Kasumi-1 (cell line): ENCODE measurements around the gene KLLN.
"Not testable (repeated sequence)": the region's sequence is repeated elsewhere in the genome, so short reads cannot be mapped to it uniquely, and the experiment has no call there.

Experiments
- DNase-seq, 2 experiments: peaks; one replicate each; lab custom pipeline; 2025; lab: John Stamatoyannopoulos, UW

KLLN gene, protein sequence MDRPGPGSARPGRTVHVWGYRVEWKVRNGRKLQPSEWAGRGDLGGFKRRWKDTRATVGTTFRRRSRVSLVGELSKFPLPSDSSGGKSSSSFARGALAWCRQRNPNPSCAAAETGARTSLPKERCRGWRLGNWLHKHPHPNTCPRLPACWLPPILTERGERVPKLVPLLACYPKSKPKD

GRCh38 chr10:87863053-87863943 lies at the start of gene KLLN, which contains the start of gene PTEN:
TSS of gene KLLN (minus strand) at chr10:87863533. CDS start at chr10:87862487, 1,046 bp downstream.
TSS of gene PTEN (plus strand) at chr10:87863625. CDS start at chr10:87864470, 845 bp downstream.
- peak; percentile 97 to 99 for DNase-seq

GRCh38 chr10:87903396-87903795 lies 40.1 kb upstream of the KLLN start:
- DNase-seq = not testable (repeated sequence)

- DNase-seq = not testable (repeated sequence)
Observed at GRCh38 chr10:87897957-87898356, 34.6 kb upstream of the KLLN start.

GRCh38 chr10:87896216-87896615 lies 32.9 kb upstream of the KLLN start:
- DNase-seq = no peak

DNA sequence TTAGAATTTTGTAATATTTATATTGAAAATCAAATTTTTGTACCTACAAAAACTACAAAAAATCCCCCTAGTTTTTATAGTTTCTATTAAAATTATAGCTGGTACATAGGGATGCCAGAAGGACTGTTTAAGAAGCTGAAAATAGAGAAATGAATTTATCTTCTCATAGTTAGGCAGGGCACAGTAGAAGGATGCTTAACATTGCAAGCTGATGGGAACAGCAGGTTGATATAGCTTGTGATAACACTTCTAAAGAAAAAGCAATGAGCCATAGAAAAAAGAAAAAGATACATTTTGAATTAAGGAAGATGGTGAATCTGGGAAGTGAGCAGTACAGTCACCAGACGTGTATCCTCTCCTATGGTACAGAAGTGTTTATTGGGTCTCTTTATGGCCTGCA lies 32.1 kb upstream of the KLLN start:
- no peak for DNase-seq

- no peak for DNase-seq
Observed at GRCh38 chr10:87887548-87888289, 24.4 kb upstream of the KLLN start.

DNA sequence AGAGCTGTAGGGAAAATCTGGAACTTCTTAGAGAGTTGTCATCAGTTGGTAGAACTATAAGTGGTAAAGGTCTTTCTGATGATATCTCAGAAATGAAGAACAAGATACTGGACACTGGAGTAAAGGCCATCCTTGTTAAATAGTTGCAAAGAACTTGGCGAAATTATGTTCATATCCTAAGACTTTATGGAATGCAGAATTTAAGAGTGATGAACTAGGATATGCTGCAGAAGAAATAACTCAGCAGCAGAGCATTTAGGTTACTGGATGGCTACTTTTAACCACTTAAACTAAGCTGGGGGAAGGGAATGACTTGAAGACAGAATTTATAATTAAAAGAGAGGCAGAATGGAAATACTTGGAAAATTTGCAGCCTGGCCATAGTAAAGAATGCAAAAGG lies 23.8 kb upstream of the KLLN start:
- DNase-seq = no peak

- DNase-seq = no peak
Observed at GRCh38 chr10:87886635-87887034, 23.3 kb upstream of the KLLN start.

DNA sequence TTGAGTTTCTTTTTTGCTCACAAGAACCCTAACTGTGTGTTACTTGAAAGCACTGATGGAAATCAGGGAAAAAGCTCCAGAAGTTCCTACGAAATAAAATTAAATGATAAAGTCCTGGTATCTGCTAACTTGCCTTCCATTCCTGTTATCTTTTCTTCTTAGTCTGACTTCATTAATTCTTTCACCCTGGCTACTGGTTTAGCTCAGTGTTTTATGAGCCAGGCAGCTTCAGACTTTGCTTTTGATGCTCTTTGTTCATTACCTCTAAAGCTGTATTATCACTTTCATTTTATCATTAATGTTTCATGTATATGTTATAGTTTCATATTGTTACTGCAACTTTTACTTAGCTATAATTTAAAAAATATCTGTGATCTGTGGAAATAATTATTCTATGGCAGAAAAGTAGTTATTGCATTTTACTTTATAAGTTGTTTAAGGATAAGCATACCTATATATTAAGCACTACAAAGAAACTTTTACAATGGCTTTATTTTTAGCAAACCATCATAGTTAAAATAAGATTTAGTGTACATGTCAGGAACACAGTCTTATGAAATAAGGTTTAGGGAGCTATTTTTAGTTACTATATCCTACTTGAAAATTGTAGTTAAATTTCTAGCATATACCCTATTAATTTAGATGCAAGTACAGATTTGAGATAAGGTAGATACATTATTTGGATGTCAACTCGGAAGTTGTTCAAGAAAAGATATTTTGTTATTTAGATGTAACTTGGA lies 19.4 kb upstream of the KLLN start:
- no peak for DNase-seq

DNA sequence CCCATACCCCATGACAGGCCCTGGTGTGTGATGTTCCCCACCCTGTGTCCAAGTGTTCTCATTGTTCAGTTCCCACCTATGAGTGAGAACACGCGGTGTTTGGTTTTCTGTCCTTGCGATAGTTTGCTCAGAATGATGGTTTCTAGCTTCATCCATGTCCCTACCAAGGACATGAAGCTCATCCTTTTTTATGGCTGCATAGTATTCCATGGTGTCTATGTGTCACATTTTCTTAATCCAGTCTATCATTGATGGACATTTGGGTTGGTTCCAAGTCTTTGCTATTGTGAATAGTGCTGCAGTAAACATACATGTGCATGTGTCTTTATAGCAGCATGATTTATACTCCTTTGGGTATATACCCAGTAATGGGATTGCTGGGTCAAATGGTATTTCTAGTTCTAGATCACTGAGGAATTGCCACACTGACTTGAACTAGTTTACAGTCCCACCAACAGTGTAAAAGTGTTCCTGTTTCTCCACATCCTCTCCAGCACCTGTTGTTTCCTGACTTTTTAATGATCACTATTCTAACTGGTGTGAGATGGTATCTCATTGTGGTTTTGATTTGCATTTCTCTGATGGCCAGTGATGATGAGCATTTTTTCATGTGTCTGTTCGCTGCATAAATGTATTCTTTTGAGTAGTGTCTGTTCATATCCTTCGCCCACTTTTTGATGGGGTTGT lies 18.2 kb upstream of the KLLN start:
- not testable (repeated sequence) for DNase-seq

DNA sequence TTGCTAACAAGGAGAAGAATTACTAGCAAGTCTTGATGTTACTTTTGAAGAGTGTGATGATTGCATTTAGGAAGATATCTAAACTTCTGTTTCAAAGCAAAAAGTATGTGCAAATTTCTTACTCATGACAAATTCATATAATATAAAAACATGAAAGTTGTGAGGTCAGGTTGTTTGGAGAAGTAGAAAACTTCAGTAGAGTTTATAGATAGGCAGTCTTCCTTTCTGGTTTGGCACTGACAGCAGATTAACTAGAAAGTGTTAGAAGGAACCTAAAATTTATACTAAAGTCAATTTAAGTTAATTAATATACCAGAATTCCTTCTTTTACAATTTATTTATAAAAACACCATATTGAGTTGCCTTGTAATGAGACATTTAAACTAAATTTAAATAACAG lies 17.0 kb upstream of the KLLN start:
- DNase-seq = peak; percentile 52 to 60

GRCh38 chr10:87878664-87879459 lies 15.5 kb upstream of the KLLN start:
- peak; percentile 98 for DNase-seq

DNA sequence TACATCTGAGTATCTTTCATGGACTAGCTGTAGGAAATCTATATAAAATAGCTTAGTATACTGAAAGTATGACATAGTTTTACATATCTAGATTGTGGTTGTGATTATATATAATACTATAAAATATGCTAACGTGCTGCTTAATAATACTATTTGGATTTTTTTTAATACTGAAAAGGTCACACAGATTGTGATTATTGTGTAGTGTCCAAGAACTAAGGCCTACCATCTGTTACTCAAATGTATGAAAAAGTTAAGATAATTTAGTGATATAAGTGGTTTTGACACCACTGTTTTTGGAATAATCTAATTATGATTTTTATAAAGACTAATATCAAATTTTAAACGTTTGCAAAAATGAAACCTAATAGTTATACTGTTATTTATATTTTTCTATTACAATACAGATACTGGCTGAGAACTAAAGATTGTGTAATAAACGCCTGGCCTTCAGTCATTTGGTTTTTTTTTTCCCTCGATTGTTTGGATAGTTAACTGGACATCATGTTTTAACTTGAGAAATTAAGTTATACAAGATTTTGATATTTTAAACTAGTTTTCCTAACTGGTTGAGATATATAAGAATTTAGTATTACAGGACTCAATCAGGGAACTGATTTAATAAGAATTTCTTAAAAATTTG lies 12.7 kb upstream of the KLLN start:
- DNase-seq = peak in 1 of 2 experiments; percentile 60

DNA sequence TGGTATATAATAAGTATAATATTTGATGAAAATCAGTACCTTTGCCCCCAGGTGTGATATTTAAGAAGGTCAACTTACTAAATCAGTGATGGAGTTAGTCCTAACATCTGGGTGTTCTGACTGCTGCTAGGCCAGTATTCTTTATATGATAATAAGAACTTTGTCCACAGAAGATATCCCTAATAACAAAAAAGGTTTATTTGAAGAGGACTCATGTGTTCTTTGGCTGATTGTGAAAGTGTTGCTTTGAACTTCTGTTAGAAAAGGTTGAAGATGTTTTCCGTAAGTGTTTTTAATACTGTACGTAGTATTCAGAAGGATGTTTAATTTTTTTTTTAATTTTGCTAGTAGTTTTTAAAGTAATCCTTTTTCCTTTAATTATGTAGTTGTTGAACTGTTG lies 10.3 kb upstream of the KLLN start:
- no peak for DNase-seq

- DNase-seq = no peak
Observed at GRCh38 chr10:87872828-87873227, 9.5 kb upstream of the KLLN start.

- peak in 1 of 2 experiments; percentile 44 for DNase-seq
Observed at GRCh38 chr10:87869773-87870551, 6.6 kb upstream of the KLLN start.

GRCh38 chr10:87869139-87869538 lies 5.8 kb upstream of the KLLN start:
- DNase-seq = not testable (repeated sequence)

GRCh38 chr10:87868277-87868676 lies 4.9 kb upstream of the KLLN start:
- DNase-seq = peak; percentile 81 to 90

DNA sequence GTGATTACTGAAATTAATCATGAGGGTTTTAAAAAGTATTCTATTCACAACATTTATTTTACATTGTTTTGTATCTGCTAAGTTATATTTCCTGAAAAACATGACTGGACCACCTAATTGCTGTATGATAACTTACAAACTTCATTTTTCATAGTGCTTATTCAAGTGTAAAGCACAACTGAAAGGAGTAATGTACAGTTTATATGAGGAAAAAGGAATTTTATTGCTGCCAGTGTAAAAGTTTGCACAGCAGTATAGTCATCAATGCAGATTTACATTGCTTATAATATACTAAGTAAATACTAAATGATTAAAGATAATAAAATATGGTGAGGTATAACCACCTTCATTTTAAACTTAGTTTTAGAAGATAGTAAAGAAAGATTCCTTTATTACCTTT lies 4.1 kb upstream of the KLLN start:
- DNase-seq = peak; percentile 55 to 60
